HEK293 (cell line): Measurements from ENCODE around the gene JAK3.
A peak's percentile ranks its signal among the peaks of the same experiment; 100 is the strongest.

Experiments
- EGR2 ChIP-seq: fragments of 450-650 bp; formaldehyde crosslinking; IDR thresholded peaks from 2 replicates; pipeline ENCODE4 v1.5.1; 2016; ENCODE audit warnings: low read depth, missing biosample characterization, missing genetic modification characterization
- GLI2 ChIP-seq: fragments of 450-650 bp; formaldehyde crosslinking; IDR thresholded peaks from 2 replicates; pipeline ENCODE4; 2017; ENCODE audit warnings: missing biosample characterization, missing genetic modification characterization, low read depth, borderline replicate concordance
- HOXD13 ChIP-seq: sonication (generic); formaldehyde crosslinking; IDR thresholded peaks from 2 replicates; pipeline ENCODE4 v1.8.0; 2022; ENCODE audit warnings: missing genetic modification reagents, borderline replicate concordance
- KLF10 ChIP-seq: fragments of 450-650 bp; IDR thresholded peaks from 2 replicates; pipeline ENCODE4 v1.5.1; 2018; ENCODE audit warnings: missing biosample characterization, mild to moderate bottlenecking, missing genetic modification characterization
- KLF16 ChIP-seq: fragments of 450-650 bp; formaldehyde crosslinking; IDR thresholded peaks from 2 replicates; pipeline ENCODE4 v1.5.1; 2017; ENCODE audit warnings: missing biosample characterization, missing genetic modification characterization
- SCRT1 ChIP-seq: fragments of 450-650 bp; formaldehyde crosslinking; IDR thresholded peaks from 2 replicates; pipeline ENCODE4 v1.5.1; 2016; ENCODE audit warnings: missing biosample characterization, missing genetic modification characterization, borderline replicate concordance
- SP2 ChIP-seq: fragments of 450-650 bp; formaldehyde crosslinking; IDR thresholded peaks from 2 replicates; pipeline ENCODE4 v1.5.1; 2016; ENCODE audit warnings: missing biosample characterization, missing genetic modification characterization
- SP7 ChIP-seq: fragments of 450-650 bp; formaldehyde crosslinking; IDR thresholded peaks from 2 replicates; pipeline ENCODE4 v1.5.1; 2016; ENCODE audit warnings: missing biosample characterization, missing genetic modification characterization
- WT1 ChIP-seq: fragments of 450-650 bp; formaldehyde crosslinking; IDR thresholded peaks from 2 replicates; pipeline ENCODE4 v1.5.1; 2016; ENCODE audit warnings: missing biosample characterization, missing genetic modification characterization
- ZBTB21 ChIP-seq: fragments of 450-650 bp; formaldehyde crosslinking; IDR thresholded peaks from 2 replicates; pipeline ENCODE4 v1.5.1; 2017; ENCODE audit warnings: missing biosample characterization, missing genetic modification characterization
- ZNF121 ChIP-seq: fragments of 450-650 bp; formaldehyde crosslinking; IDR thresholded peaks from 2 replicates; pipeline ENCODE4 v1.5.1; 2016; ENCODE audit warnings: missing biosample characterization, missing genetic modification characterization
- ZNF133 ChIP-seq: fragments of 450-650 bp; formaldehyde crosslinking; IDR thresholded peaks from 2 replicates; pipeline ENCODE4 v1.5.1; 2016; ENCODE audit warnings: missing biosample characterization, missing genetic modification characterization
- ZNF140 ChIP-seq: fragments of 450-650 bp; formaldehyde crosslinking; IDR thresholded peaks from 2 replicates; pipeline ENCODE4 v1.5.1; 2016; ENCODE audit warnings: missing biosample characterization, missing genetic modification characterization
- ZNF157 ChIP-seq: fragments of 450-650 bp; formaldehyde crosslinking; IDR thresholded peaks from 2 replicates; pipeline ENCODE4 v1.5.1; 2016; ENCODE audit warnings: missing biosample characterization, missing genetic modification characterization
- ZNF16 ChIP-seq: fragments of 450-650 bp; formaldehyde crosslinking; IDR thresholded peaks from 2 replicates; pipeline ENCODE4 v1.5.1; 2016; ENCODE audit warnings: low read depth, missing biosample characterization, missing genetic modification characterization
- ZNF184 ChIP-seq: fragments of 450-650 bp; IDR thresholded peaks from 2 replicates; pipeline ENCODE4 v1.5.1; 2018; ENCODE audit warnings: missing biosample characterization, mild to moderate bottlenecking, missing genetic modification characterization
- ZNF2 ChIP-seq: fragments of 450-650 bp; formaldehyde crosslinking; IDR thresholded peaks from 2 replicates; pipeline ENCODE4 v1.5.1; 2016; ENCODE audit warnings: missing biosample characterization, missing genetic modification characterization
- ZNF24 ChIP-seq: fragments of 450-650 bp; formaldehyde crosslinking; IDR thresholded peaks from 2 replicates; pipeline ENCODE4 v1.5.1; 2016; ENCODE audit warnings: missing biosample characterization, missing genetic modification characterization
- ZNF274 ChIP-seq, 2 experiments: fragments of 200-500 bp in 1 of 2; fragments of 450-650 bp in 1 of 2; sonication (Bioruptor generic) in 1 of 2; formaldehyde crosslinking in 1 of 2; IDR thresholded peaks; 2 replicates each; pipeline versions ENCODE4 v1.5.1 to v1.6.1; 2014 to 2016; ENCODE audit warnings: borderline replicate concordance in 1 of 2, inconsistent platforms in 1 of 2, low read length in 1 of 2, missing biosample characterization in 1 of 2, missing genetic modification characterization in 1 of 2
- ZNF366 ChIP-seq: fragments of 450-650 bp; formaldehyde crosslinking; conservative IDR thresholded peaks from 2 replicates; pipeline ENCODE4 v1.5.1; 2016; ENCODE audit warnings: missing biosample characterization, missing genetic modification characterization
- ZNF404 ChIP-seq: fragments of 450-650 bp; formaldehyde crosslinking; IDR thresholded peaks from 2 replicates; pipeline ENCODE4 v1.5.1; 2017; ENCODE audit warnings: missing biosample characterization, missing genetic modification characterization
- ZNF423 ChIP-seq: fragments of 450-650 bp; formaldehyde crosslinking; IDR thresholded peaks from 2 replicates; pipeline ENCODE4 v1.5.1; 2016; ENCODE audit warnings: missing biosample characterization, missing genetic modification characterization
- ZNF549 ChIP-seq: fragments of 450-650 bp; IDR thresholded peaks from 2 replicates; pipeline ENCODE4 v1.5.1; 2018; ENCODE audit warnings: missing biosample characterization, missing genetic modification characterization, mild to moderate bottlenecking, inconsistent platforms, moderate library complexity
- ZNF561 ChIP-seq: fragments of 450-650 bp; IDR thresholded peaks from 2 replicates; pipeline ENCODE4 v1.5.1; 2018; ENCODE audit warnings: missing biosample characterization, missing genetic modification characterization, borderline replicate concordance
- ZNF585B ChIP-seq: fragments of 450-650 bp; formaldehyde crosslinking; IDR thresholded peaks from 2 replicates; pipeline ENCODE4 v1.5.1; 2016; ENCODE audit warnings: missing biosample characterization, missing genetic modification characterization
- ZNF600 ChIP-seq: fragments of 450-650 bp; formaldehyde crosslinking; IDR thresholded peaks from 2 replicates; pipeline ENCODE4 v1.5.1; 2016; ENCODE audit warnings: missing biosample characterization, missing genetic modification characterization
- ZNF654 ChIP-seq: fragments of 450-650 bp; formaldehyde crosslinking; IDR thresholded peaks from 2 replicates; pipeline ENCODE4 v1.5.1; 2016; ENCODE audit warnings: low read depth, missing biosample characterization, missing genetic modification characterization
- ZNF670 ChIP-seq: fragments of 450-650 bp; formaldehyde crosslinking; IDR thresholded peaks from 2 replicates; pipeline ENCODE4 v1.5.1; 2016; ENCODE audit warnings: missing biosample characterization, missing genetic modification characterization, low read depth
- ZNF677 ChIP-seq: fragments of 450-650 bp; IDR thresholded peaks from 2 replicates; pipeline ENCODE4 v1.5.0; 2018; ENCODE audit warnings: missing biosample characterization, mild to moderate bottlenecking, missing genetic modification characterization, moderate library complexity
- TF ChIP-seq, protein P1 (sequence below): fragments of 450-650 bp; formaldehyde crosslinking; IDR thresholded peaks from 2 replicates; pipeline ENCODE4 v1.5.1; 2016; ENCODE audit warnings: missing biosample characterization, missing genetic modification characterization
- TF ChIP-seq, protein P2 (sequence below): fragments of 450-650 bp; formaldehyde crosslinking; optimal IDR thresholded peaks from 2 replicates; pipeline ENCODE3; 2016; ENCODE audit warnings: missing biosample characterization, mild to moderate bottlenecking, missing genetic modification characterization
- TF ChIP-seq, protein P3 (sequence below): fragments of 450-650 bp; formaldehyde crosslinking; IDR thresholded peaks from 2 replicates; pipeline ENCODE4 v1.5.1; 2016; ENCODE audit warnings: missing biosample characterization, missing genetic modification characterization
- TF ChIP-seq, protein P4 (sequence below): fragments of 450-650 bp; formaldehyde crosslinking; IDR thresholded peaks from 2 replicates; pipeline ENCODE4 v1.5.1; 2016; ENCODE audit warnings: missing biosample characterization, missing genetic modification characterization

Gene JAK3

DNA sequence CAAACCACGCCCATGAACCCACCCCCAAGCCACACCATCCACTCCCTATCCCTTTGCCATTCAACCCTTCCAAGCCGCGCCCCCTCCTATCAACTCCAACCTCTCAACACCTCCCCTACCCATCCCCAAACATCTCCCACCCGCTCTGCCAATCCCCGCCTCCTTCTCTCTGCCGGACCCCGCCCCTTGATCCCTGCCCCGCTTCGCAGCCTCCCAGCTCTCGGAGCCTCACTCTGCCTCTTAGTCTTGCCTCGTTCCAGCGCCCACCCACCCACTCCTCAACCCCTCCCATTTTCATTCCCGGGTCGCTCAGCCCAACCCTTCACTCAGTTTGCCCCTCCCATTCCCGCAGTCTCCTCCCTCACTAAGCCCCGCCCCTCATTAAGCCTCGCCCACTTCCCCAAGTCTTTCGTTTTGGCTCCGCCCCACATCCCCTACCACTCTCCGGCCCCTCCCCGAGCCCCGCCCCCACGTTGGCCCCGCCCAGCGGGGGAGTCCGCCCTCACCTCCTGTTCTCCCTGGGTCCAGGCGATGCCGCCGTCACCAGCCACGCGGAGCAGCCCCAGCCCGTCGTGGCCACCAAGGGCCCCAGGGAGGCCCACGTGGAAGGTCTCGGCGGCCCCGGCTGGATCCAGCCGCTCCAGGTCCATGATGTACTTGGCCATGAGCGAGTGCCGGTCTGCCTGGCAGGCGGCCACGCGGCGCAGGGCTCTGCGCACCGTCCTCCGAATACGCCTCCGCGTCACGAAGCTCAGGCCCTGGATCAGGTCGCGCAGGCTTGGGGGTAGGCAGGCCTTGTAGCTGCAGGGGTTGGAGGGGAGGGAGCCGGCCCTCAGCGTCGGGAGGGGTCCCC lies 5.7 kb downstream of the JAK3 start (continued):
- TF ChIP-seq, protein P1, sequence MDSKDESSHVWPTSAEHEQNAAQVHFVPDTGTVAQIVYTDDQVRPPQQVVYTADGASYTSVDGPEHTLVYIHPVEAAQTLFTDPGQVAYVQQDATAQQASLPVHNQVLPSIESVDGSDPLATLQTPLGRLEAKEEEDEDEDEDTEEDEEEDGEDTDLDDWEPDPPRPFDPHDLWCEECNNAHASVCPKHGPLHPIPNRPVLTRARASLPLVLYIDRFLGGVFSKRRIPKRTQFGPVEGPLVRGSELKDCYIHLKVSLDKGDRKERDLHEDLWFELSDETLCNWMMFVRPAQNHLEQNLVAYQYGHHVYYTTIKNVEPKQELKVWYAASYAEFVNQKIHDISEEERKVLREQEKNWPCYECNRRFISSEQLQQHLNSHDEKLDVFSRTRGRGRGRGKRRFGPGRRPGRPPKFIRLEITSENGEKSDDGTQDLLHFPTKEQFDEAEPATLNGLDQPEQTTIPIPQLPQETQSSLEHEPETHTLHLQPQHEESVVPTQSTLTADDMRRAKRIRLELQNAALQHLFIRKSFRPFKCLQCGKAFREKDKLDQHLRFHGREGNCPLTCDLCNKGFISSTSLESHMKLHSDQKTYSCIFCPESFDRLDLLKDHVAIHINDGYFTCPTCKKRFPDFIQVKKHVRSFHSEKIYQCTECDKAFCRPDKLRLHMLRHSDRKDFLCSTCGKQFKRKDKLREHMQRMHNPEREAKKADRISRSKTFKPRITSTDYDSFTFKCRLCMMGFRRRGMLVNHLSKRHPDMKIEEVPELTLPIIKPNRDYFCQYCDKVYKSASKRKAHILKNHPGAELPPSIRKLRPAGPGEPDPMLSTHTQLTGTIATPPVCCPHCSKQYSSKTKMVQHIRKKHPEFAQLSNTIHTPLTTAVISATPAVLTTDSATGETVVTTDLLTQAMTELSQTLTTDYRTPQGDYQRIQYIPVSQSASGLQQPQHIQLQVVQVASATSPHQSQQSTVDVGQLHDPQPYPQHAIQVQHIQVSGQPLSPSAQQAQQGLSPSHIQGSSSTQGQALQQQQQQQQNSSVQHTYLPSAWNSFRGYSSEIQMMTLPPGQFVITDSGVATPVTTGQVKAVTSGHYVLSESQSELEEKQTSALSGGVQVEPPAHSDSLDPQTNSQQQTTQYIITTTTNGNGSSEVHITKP (tag by site-specific recombination): peak; percentile 86
- TF ChIP-seq, protein P2, sequence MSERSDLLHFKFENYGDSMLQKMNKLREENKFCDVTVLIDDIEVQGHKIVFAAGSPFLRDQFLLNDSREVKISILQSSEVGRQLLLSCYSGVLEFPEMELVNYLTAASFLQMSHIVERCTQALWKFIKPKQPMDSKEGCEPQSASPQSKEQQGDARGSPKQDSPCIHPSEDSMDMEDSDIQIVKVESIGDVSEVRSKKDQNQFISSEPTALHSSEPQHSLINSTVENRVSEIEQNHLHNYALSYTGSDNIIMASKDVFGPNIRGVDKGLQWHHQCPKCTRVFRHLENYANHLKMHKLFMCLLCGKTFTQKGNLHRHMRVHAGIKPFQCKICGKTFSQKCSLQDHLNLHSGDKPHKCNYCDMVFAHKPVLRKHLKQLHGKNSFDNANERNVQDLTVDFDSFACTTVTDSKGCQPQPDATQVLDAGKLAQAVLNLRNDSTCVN (tag by site-specific recombination): peak; percentile 2
- TF ChIP-seq ZNF140 (tag by site-specific recombination) (no peak), ZNF366 (no peak), ZNF561 (no peak), GLI2 (tag by site-specific recombination) (no peak), KLF10 (tag by site-specific recombination) (no peak), ZNF24 (tag by site-specific recombination) (no peak), ZNF133 (tag by site-specific recombination) (no peak), ZNF585B (no peak), SP7 (tag by site-specific recombination) (no peak; the same call in 1 of the 2 replicates), ZNF157 (no peak), HOXD13 (CRISPR knock-in tag) (no peak), ZNF677 (tag by site-specific recombination) (peak; percentile 77), ZNF654 (tag by site-specific recombination) (no peak), SCRT1 (no peak), ZNF423 (tag by site-specific recombination) (no peak), ZNF600 (tag by site-specific recombination) (peak; percentile 30; the same call in 1 of the 2 replicates), ZNF16 (tag by site-specific recombination) (no peak), ZNF404 (tag by site-specific recombination) (no peak), SP2 (tag by site-specific recombination) (peak; percentile 90), ZNF2 (tag by site-specific recombination) (0 out of 2 replicates have a peak, but pooled peaks have one; percentile 54), ZBTB21 (tag by site-specific recombination) (no peak), ZNF184 (tag by site-specific recombination) (no peak), ZNF121 (tag by site-specific recombination) (no peak), ZNF549 (tag by site-specific recombination) (no peak), KLF16 (tag by site-specific recombination) (peak; percentile 76; the same call in 1 of the 2 replicates), WT1 (tag by site-specific recombination) (no peak; the same call in 1 of the 2 replicates), EGR2 (tag by site-specific recombination) (peak; percentile 75), ZNF274 (IDR thresholded peaks at IDR 0.05; ENCODE audit: low read length) (no peak), ZNF274 (tag by site-specific recombination; IDR thresholded peaks at IDR 0.05; ENCODE audit: borderline replicate concordance) (no peak), ZNF670 (tag by site-specific recombination) (no peak)
- TF ChIP-seq, protein P3, sequence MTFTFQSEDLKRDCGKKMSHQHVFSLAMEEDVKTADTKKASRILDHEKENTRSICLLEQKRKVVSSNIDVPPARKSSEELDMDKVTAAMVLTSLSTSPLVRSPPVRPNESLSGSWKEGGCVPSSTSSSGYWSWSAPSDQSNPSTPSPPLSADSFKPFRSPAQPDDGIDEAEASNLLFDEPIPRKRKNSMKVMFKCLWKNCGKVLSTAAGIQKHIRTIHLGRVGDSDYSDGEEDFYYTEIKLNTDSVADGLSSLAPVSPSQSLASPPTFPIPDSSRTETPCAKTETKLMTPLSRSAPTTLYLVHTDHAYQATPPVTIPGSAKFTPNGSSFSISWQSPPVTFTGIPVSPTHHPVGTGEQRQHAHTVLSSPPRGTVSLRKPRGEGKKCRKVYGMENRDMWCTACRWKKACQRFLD (tag by site-specific recombination): no peak
- TF ChIP-seq, protein P4, sequence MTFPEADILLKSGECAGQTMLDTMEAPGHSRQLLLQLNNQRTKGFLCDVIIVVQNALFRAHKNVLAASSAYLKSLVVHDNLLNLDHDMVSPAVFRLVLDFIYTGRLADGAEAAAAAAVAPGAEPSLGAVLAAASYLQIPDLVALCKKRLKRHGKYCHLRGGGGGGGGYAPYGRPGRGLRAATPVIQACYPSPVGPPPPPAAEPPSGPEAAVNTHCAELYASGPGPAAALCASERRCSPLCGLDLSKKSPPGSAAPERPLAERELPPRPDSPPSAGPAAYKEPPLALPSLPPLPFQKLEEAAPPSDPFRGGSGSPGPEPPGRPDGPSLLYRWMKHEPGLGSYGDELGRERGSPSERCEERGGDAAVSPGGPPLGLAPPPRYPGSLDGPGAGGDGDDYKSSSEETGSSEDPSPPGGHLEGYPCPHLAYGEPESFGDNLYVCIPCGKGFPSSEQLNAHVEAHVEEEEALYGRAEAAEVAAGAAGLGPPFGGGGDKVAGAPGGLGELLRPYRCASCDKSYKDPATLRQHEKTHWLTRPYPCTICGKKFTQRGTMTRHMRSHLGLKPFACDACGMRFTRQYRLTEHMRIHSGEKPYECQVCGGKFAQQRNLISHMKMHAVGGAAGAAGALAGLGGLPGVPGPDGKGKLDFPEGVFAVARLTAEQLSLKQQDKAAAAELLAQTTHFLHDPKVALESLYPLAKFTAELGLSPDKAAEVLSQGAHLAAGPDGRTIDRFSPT: peak; percentile 52; the same call in 1 of the 2 replicates
